HG03060 (cell line): ENCODE data around the gene AOC2.
"Not testable (repeated sequence)": the region's sequence is repeated elsewhere in the genome, so short reads cannot be mapped to it uniquely, and the experiment has no call there.

Experiments
- ATAC-seq: cut with Tn5 transposase; IDR thresholded peaks from one replicate; pipeline ENCODE4 v1.9.1; 2021; ENCODE audit warnings: low read depth, moderate number of reproducible peaks; ENCODE audit not compliant: unreplicated experiment

The AOC2 gene

GRCh38 chr17:42832213-42832933, 12.0 kb upstream of the AOC2 start:
- no peak for ATAC-seq

GRCh38 chr17:42832934-42833766, 11.2 kb upstream of the AOC2 start, which contains the start of gene PSME3:
Gene PSME3 (plus strand): TSS chr17:42833397. CDS start chr17:42833632, 235 bp downstream.
- peak; percentile 82 for ATAC-seq

GRCh38 chr17:42833767-42834422, 10.5 kb upstream of the AOC2 start:
- no peak for ATAC-seq

- no peak for ATAC-seq
Measured at GRCh38 chr17:42835732-42836131, 8.6 kb upstream of the AOC2 start.

- no peak for ATAC-seq
Measured at GRCh38 chr17:42841975-42842685, 2.2 kb upstream of the AOC2 start.

GRCh38 chr17:42843358-42843934, 934 bp upstream of the AOC2 start:
- ATAC-seq, result no peak

- ATAC-seq, result no peak
Measured at GRCh38 chr17:42844761-42845555, 578 bp downstream of the AOC2 start.

- no peak for ATAC-seq
Measured at GRCh38 chr17:42845556-42845917, 1.2 kb downstream of the AOC2 start.

GRCh38 chr17:42845918-42846593, 1.7 kb downstream of the AOC2 start:
- no peak for ATAC-seq

GRCh38 chr17:42846594-42847280, 2.4 kb downstream of the AOC2 start:
- ATAC-seq, result no peak

GRCh38 chr17:42848093-42848492, 3.7 kb downstream of the AOC2 start:
- ATAC-seq, result no peak

- no peak for ATAC-seq
Measured at GRCh38 chr17:42849031-42849430, 4.7 kb downstream of the AOC2 start.

GRCh38 chr17:42849451-42850181, 5.2 kb downstream of the AOC2 start:
- no peak for ATAC-seq

- no peak for ATAC-seq
Measured at GRCh38 chr17:42850954-42851353, 6.6 kb downstream of the AOC2 start, which contains the start of gene AOC3. Gene AOC3 (plus strand): TSS chr17:42851199. CDS start chr17:42851344, 145 bp downstream.

GRCh38 chr17:42851371-42852240, 7.2 kb downstream of the AOC2 start:
- ATAC-seq, result not testable (repeated sequence)

GRCh38 chr17:42852351-42852750, 8.0 kb downstream of the AOC2 start:
- no peak for ATAC-seq

- no peak for ATAC-seq
Measured at GRCh38 chr17:42853004-42853403, 8.6 kb downstream of the AOC2 start.
